Upper lobe of left lung (tissue), 6 donors: Measurements from ENCODE around the gene SCYGR1. TPM values are rescaled to one million over a fixed set of nuclear protein-coding genes. Genes with fewer than 3 reads are reported as not detected.

ENCODE experiments used
- ATAC-seq, 2 donors: fragments of 200-7000 bp; cut with Tn5 transposase; one replicate each; pipeline ENCODE4 v1.9.1; 2022; ENCODE audit warnings: mild to moderate bottlenecking in 2 of 2, moderate library complexity in 2 of 2; ENCODE audit not compliant: low FRiP score in 2 of 2
- DNase-seq, 2 donors: peaks; one replicate each; pipeline ENCODE4 v3.0.0-alpha.2; 2019 to 2020
- H3K27ac ChIP-seq, 4 donors: fragments of 200-600 bp; sonication (generic); one replicate each; pipeline ENCODE4 v1.5.1; 2016 to 2019
- H3K27me3 ChIP-seq, 4 donors: fragments of 200-600 bp; sonication (generic); one replicate each; pipeline ENCODE4 v1.5.1; 2017 to 2019
- H3K36me3 ChIP-seq, 4 donors: fragments of 200-600 bp; sonication (generic); one replicate each; pipeline ENCODE4 v1.5.1; 2016 to 2019
- H3K4me1 ChIP-seq, 4 donors: fragments of 200-600 bp; sonication (generic); one replicate each; pipeline ENCODE4 v1.5.1; 2018 to 2019
- H3K4me3 ChIP-seq, 4 donors: fragments of 200-600 bp; sonication (generic); one replicate each; pipeline ENCODE4 v1.5.1; 2017 to 2019; ENCODE audit warnings: mild to moderate bottlenecking in 2 of 4, moderate library complexity in 1 of 4
- H3K9me3 ChIP-seq, 4 donors: fragments of 200-600 bp; sonication (generic); one replicate each; pipeline ENCODE4 v1.5.1; 2018 to 2019
- EP300 ChIP-seq, 4 donors: sonication (generic); formaldehyde crosslinking; IDR thresholded peaks; one replicate each; pipeline ENCODE4 v1.5.1; 2017; ENCODE audit warnings: antibody characterized with exemption in 4 of 4, control low read depth in 2 of 4
- POLR2A ChIP-seq, 4 donors: fragments of 450-650 bp; IDR thresholded peaks; one replicate each; pipeline ENCODE4 v1.5.1; 2016 to 2017; ENCODE audit warnings: antibody characterized with exemption in 4 of 4, mild to moderate bottlenecking in 2 of 4
- POLR2AphosphoS5 ChIP-seq, 2 donors: sonication (generic); formaldehyde crosslinking; IDR thresholded peaks; one replicate each; pipeline ENCODE4 v1.5.1; 2017; ENCODE audit warnings: antibody characterized with exemption in 2 of 2
- WGBS, 2 donors: methylation state at CpG; one replicate each; pipeline ENCODE4 v1.1.5; 2017 to 2018; 5-methylcytosine and 5-hydroxymethylcytosine counted together
- total RNA-seq, 6 donors: library from RNA; depleted of rRNA in 4 of 6; stranded (reverse); fragments of >200 nt in 4 of 6; gene quantifications; one replicate each; pipeline versions ENCODE4 v1.1.0 to v1.2.1, GENCODE V29; 2016 to 2021
- TF ChIP-seq, protein P1 (sequence below), 6 experiments: fragments of 450-650 bp in 4 of 6; fragments of 200-600 bp in 2 of 6; sonication (generic) in 2 of 6; IDR thresholded peaks; one replicate each; pipeline ENCODE4 v1.5.1; 2016 to 2019; ENCODE audit warnings: antibody characterized with exemption in 6 of 6
- donor health status: DM: no; HTN: no; CAD: no; lungs with moderate emphysema.
- donor health status: DM: no; HTN: yes; CAD: no; lungs with severe emphysema.

Gene SCYGR1
- total RNA-seq, 6 donors from 2014 or later, result not detected

DNA sequence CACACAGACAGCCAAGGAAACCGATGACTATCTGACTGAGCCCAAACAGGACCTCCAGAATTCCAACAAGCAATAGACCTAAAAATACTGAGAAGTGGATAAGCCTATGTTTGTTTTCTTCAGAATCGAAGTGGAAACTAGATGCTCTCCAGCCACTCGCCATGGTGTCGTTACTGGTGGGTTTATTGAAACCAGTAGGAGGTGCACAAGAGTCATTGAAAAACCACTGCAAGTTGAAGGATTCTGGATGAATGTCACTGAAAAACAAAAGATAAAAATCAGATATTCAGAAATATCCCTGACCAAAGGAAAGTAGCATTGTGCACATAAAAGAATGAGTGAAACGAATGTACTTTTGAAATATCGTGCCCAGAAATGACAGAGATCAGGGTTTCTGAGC, 24.0 kb downstream of the SCYGR1 start:
- Histone ChIP-seq H3K4me3 (no peak overlapping the region), H3K27ac (no peak overlapping the region), H3K27me3 (no peaks in the 10 kb centered on the region), H3K4me1 (peaks cover 0 to 4% (median 0%) of the 10 kb centered on the region in 4 donors), H3K9me3 (no peaks in the 10 kb centered on the region), H3K36me3 (peaks cover 0 to 6% (median 0%) of the 10 kb centered on the region in 4 donors)
- TF ChIP-seq, protein P1, sequence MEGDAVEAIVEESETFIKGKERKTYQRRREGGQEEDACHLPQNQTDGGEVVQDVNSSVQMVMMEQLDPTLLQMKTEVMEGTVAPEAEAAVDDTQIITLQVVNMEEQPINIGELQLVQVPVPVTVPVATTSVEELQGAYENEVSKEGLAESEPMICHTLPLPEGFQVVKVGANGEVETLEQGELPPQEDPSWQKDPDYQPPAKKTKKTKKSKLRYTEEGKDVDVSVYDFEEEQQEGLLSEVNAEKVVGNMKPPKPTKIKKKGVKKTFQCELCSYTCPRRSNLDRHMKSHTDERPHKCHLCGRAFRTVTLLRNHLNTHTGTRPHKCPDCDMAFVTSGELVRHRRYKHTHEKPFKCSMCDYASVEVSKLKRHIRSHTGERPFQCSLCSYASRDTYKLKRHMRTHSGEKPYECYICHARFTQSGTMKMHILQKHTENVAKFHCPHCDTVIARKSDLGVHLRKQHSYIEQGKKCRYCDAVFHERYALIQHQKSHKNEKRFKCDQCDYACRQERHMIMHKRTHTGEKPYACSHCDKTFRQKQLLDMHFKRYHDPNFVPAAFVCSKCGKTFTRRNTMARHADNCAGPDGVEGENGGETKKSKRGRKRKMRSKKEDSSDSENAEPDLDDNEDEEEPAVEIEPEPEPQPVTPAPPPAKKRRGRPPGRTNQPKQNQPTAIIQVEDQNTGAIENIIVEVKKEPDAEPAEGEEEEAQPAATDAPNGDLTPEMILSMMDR (IDR thresholded peaks at IDR 0.05), result peak in 2 of 6 experiments; percentile 27 to 31
- no peak for TF ChIP-seq POLR2A (IDR thresholded peaks at IDR 0.05)
- ATAC-seq (no peak), DNase-seq (no peak)
- WGBS, 2 donors, result 89 to 96% methylated on average over 6 of the region's 6 CpGs

DNA sequence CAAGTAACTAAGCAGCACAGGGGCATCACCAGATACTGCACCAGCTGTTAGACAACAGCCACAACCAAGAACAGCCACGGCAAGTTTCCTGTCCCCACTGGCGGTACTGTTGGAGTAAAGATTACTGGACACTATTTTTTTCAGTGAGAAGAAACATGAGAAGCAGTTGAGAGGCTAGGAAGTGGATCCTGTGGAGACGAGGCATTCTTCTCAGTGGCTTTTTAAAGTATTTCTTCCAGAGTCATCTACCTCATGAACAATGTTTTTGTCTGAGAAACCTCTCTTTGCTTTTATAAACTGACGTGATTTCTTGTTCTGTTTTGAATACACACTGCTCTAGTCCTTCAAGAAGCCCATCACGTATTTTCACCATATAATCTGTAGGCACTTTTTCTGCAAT, 27.4 kb downstream of the SCYGR1 start:
- Histone ChIP-seq H3K9me3 (no peaks in the 10 kb centered on the region), H3K4me3 (no peak overlapping the region), H3K4me1 (no peaks in the 10 kb centered on the region), H3K36me3 (peaks cover 0 to 40% (median 21%) of the 10 kb centered on the region in 4 donors), H3K27me3 (no peaks in the 10 kb centered on the region), H3K27ac (no peak overlapping the region)
- DNase-seq (no peak), ATAC-seq (no peak)
- WGBS, 2 donors, result 83 to 87% methylated on average over 5 of the region's 5 CpGs
- TF ChIP-seq POLR2A (IDR thresholded peaks at IDR 0.05), result no peak
- TF ChIP-seq, protein P1 (IDR thresholded peaks at IDR 0.05), result no peak
- TF ChIP-seq EP300 (IDR thresholded peaks at IDR 0.05), result no peak
- no peak for TF ChIP-seq POLR2AphosphoS5 (IDR thresholded peaks at IDR 0.05)

DNA sequence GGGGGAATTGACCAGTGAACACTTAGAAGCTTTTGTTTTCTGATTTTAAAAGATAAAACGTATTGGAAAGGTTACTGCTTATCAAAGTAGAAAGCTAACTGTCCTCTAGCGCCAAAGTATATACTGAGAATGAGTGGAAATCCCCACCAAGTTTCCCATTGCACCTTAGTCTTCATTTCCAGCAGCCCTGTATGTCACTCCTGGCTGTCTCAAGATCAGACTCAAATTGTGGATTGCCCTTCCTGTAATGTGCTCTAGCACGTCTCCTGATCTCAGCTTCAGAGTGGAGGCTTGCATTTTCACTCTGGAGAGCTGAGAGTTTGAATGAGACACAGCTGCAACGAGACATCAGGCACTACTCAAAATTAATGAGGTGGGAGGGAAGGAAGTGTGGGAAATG, 36.1 kb downstream of the SCYGR1 start:
- TF ChIP-seq, protein P1 (IDR thresholded peaks at IDR 0.05), result no peak
- TF ChIP-seq POLR2A (IDR thresholded peaks at IDR 0.05) (no peak), POLR2AphosphoS5 (IDR thresholded peaks at IDR 0.05) (no peak), EP300 (IDR thresholded peaks at IDR 0.05) (no peak)
- no peak for DNase-seq
- Histone ChIP-seq H3K4me1 (no peaks in the 10 kb centered on the region), H3K4me3 (no peak overlapping the region), H3K27me3 (no peaks in the 10 kb centered on the region), H3K9me3 (no peaks in the 10 kb centered on the region), H3K27ac (no peak overlapping the region), H3K36me3 (peaks cover 0 to 40% (median 16%) of the 10 kb centered on the region in 4 donors)
- WGBS, 2 donors, result 64 to 66% methylated on average over 4 of the region's 4 CpGs
- no peak for ATAC-seq

DNA sequence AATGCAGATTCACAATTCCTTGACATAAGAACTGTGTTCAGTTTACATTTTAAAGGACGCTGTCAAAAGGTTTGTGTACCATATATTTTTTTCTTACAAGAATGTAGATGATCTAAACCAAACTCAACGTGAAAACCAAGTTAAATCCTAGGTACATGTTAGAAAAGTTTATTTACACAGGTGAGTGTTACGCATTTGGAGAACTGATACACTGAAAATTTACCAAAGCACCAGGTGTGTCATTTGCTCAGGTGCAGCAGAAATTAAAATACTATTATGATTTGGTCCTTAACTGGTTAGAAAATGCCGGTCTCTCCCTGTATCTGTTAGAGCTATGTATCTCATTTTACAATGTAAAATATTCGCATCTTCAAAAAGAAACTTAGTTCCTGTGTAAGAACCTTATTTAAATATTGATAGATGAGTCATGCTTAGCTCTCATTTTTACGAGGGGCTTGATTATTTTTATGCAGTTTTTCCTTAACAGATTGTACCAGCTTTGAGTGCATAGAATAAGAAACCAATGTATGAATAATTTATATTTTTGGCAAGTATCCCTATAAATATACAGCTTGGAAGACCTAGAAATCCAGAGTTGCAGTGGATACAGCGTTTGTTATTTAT, 37.6 kb downstream of the SCYGR1 start:
- TF ChIP-seq POLR2AphosphoS5 (IDR thresholded peaks at IDR 0.05) (no peak), EP300 (IDR thresholded peaks at IDR 0.05) (no peak), POLR2A (IDR thresholded peaks at IDR 0.05) (no peak)
- TF ChIP-seq, protein P1 (IDR thresholded peaks at IDR 0.05), result no peak
- ATAC-seq (no peak), DNase-seq (no peak)

DNA sequence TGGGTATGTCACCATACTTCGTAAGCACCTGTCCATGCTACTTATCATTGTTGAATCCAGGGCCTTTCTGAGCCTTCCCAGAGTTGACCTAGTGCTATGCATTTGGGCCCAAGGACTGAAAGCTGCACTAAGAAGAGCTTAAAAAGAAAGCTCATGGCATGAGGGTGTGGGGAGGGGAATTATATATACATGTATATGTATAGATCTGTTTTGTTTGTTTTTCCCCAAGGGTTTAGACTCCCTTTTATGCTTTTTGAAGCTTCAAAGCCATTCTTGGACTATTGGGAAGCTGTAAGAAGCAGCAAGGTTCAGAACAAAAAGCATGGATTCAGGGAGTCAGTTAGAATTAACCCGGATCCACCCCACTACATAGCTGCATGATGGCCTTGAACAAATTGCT, 39.4 kb downstream of the SCYGR1 start:
- H3K9me3 ChIP-seq, result no peaks in the 10 kb centered on the region
- no peaks in the 10 kb centered on the region for H3K4me1 ChIP-seq
- WGBS, 2 donors, result 75 to 91% methylated on average over 2 of the region's 2 CpGs
- peaks cover 0 to 38% (median 4%) of the 10 kb centered on the region in 4 donors for H3K36me3 ChIP-seq
- TF ChIP-seq, protein P1 (IDR thresholded peaks at IDR 0.05), result no peak
- TF ChIP-seq POLR2AphosphoS5 (IDR thresholded peaks at IDR 0.05) (no peak), EP300 (IDR thresholded peaks at IDR 0.05) (no peak), POLR2A (IDR thresholded peaks at IDR 0.05) (no peak)
- no peak overlapping the region for H3K27ac ChIP-seq
- ATAC-seq (no peak), DNase-seq (no peak)
- H3K4me3 ChIP-seq, result no peak overlapping the region
- no peaks in the 10 kb centered on the region for H3K27me3 ChIP-seq

More for the DNA sequence above, 37.6 kb downstream of the SCYGR1 start:
- no peaks in the 10 kb centered on the region for H3K9me3 ChIP-seq
- H3K27ac ChIP-seq, result no peak overlapping the region
- peaks cover 0 to 37% (median 4%) of the 10 kb centered on the region in 4 donors for H3K36me3 ChIP-seq
- H3K4me3 ChIP-seq, result no peak overlapping the region
- no peaks in the 10 kb centered on the region for H3K4me1 ChIP-seq
- H3K27me3 ChIP-seq, result no peaks in the 10 kb centered on the region
- WGBS, 2 donors, result 90% methylated on average over 7 of the region's 7 CpGs
